ENCODE data around the gene CEACAM6.

CEACAM6 gene

GRCh38 chr19:41799444-41800000 is 44.2 kb downstream of the CEACAM6 start:
- no peak for DNase-seq

- no peak for DNase-seq
These were observed 45.7 kb downstream of the CEACAM6 start for GRCh38 chr19:41801031-41801430.

- peak; percentile 10 for DNase-seq
These were observed 46.5 kb downstream of the CEACAM6 start for GRCh38 chr19:41801792-41802211.

GRCh38 chr19:41802770-41803169 is 47.4 kb downstream of the CEACAM6 start:
- DNase-seq: no peak

- DNase-seq: no peak
These were observed 49.0 kb downstream of the CEACAM6 start for GRCh38 chr19:41804336-41804735.

- no peak for DNase-seq
These were observed 51.8 kb downstream of the CEACAM6 start for GRCh38 chr19:41807176-41807575.

GRCh38 chr19:41808663-41809566 is 53.6 kb downstream of the CEACAM6 start:
- no peak for DNase-seq

GRCh38 chr19:41810301-41810700 is 55.0 kb downstream of the CEACAM6 start:
- no peak for DNase-seq

GRCh38 chr19:41811036-41811435 is 55.7 kb downstream of the CEACAM6 start:
- DNase-seq: no peak

GRCh38 chr19:41811981-41812380 is 56.7 kb downstream of the CEACAM6 start:
- DNase-seq: no peak

- DNase-seq: no peak
These were observed 58.6 kb downstream of the CEACAM6 start for GRCh38 chr19:41813911-41814310.

GRCh38 chr19:41815301-41815700 is 60.0 kb downstream of the CEACAM6 start:
- DNase-seq: no peak

- no peak for DNase-seq
These were observed 61.4 kb downstream of the CEACAM6 start for GRCh38 chr19:41816761-41817160.

- peak; percentile 60 for DNase-seq
These were observed 65.8 kb downstream of the CEACAM6 start for GRCh38 chr19:41821003-41821735.
